ENCODE results near the gene DSCAM.
"Not testable (repeated sequence)": the region's sequence is repeated elsewhere in the genome, so short reads cannot be mapped to it uniquely, and the experiment has no call there.

DSCAM gene

DNA sequence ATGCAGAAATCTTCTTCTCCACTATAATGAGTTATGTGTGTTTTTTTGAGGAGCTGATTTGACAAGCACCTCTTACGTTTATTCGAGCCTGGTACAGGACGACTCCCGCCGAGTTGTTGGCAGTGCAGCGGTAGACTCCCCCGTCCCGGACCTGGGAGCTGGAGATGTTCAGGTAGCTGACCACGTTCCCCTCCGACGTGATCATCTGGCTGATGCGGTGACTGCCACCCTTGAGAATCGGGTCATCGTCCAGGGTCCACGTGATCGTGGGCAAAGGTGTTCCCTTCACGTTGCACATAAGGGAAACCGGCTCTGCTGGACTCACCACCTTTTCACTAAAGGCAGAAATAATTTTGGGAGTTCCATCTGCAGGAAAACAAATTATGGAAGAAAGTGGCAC is 507.9 kb downstream of the DSCAM start:
- no peak overlapping the region for H3K27ac ChIP-seq (ENCODE audit: low read length)
- H3K4me3 ChIP-seq (ENCODE audit: low read length in 2 of 2), result no peak overlapping the region
- no peaks in the 10 kb centered on the region for H3K27me3 ChIP-seq (ENCODE audit: control insufficient read depth in 1 of 2, insufficient read depth in 2 of 2, low read length in 2 of 2)
- H3K4me1 ChIP-seq (ENCODE audit: control insufficient read depth, insufficient read depth, low read length), result no peaks in the 10 kb centered on the region
- H3K36me3 ChIP-seq (ENCODE audit: control insufficient read depth in 2 of 2, insufficient read depth in 2 of 2, low read length in 2 of 2), result no peaks in the 10 kb centered on the region
- H3K9ac ChIP-seq (ENCODE audit: low read length in 2 of 2), result no peak overlapping the region
- H3K9me3 ChIP-seq (ENCODE audit: control insufficient read depth in 2 of 2, low read length in 2 of 2), result peaks cover 0 to under 1% of the 10 kb centered on the region in 2 donors

DNA sequence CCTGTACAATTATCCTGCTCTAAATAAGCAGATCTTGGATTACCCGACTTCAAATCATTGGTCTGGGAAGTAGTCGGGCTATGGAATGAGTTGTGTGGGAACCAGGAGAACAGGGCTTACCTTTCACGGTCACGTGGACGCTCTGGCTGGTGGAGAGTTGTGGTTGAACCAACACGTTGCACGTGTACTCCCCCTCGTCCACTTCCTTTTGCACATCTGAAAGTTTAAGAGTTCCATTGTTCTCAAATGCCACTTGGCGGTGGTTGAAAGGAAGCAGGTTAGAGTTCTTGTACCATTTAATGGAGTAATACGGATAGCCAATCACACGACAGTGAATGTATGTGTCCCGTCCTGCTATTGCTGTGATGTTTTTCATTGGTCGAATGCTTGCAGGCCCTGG is 509.0 kb downstream of the DSCAM start:
- peaks cover 0 to 3% of the 10 kb centered on the region in 2 donors for H3K9me3 ChIP-seq (ENCODE audit: control insufficient read depth in 2 of 2, low read length in 2 of 2)
- no peak overlapping the region for H3K4me3 ChIP-seq (ENCODE audit: low read length in 2 of 2)
- no peak overlapping the region for H3K9ac ChIP-seq (ENCODE audit: low read length in 2 of 2)
- H3K27ac ChIP-seq (ENCODE audit: low read length), result no peak overlapping the region
- H3K27me3 ChIP-seq (ENCODE audit: control insufficient read depth in 1 of 2, insufficient read depth in 2 of 2, low read length in 2 of 2), result no peaks in the 10 kb centered on the region
- no peaks in the 10 kb centered on the region for H3K36me3 ChIP-seq (ENCODE audit: control insufficient read depth in 2 of 2, insufficient read depth in 2 of 2, low read length in 2 of 2)
- no peaks in the 10 kb centered on the region for H3K4me1 ChIP-seq (ENCODE audit: control insufficient read depth, insufficient read depth, low read length)

DNA sequence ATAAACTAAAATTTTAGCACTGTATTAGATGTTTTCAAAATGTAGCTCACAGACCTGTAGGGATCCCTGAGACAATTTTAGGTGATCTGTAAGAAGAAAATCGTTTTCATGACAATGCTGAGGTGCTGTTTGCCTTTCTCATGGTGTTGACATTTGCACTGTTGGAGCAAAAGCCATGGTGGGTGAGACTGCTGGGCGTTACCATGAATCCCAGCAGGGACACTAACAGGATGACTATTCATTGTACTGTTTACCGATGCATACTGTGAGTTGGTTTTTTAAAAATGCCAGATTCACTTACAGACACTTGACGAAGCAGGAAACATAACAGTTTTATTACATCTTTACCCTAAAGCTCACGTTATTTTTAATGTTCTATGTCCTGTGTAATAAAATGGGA is 511.3 kb downstream of the DSCAM start:
- H3K36me3 ChIP-seq (ENCODE audit: control insufficient read depth in 2 of 2, insufficient read depth in 2 of 2, low read length in 2 of 2), result no peaks in the 10 kb centered on the region
- H3K9me3 ChIP-seq (ENCODE audit: control insufficient read depth in 2 of 2, low read length in 2 of 2), result peaks cover 0 to 3% of the 10 kb centered on the region in 2 donors
- no peak overlapping the region for H3K27ac ChIP-seq (ENCODE audit: low read length)
- H3K9ac ChIP-seq (ENCODE audit: low read length in 2 of 2), result no peak overlapping the region
- no peaks in the 10 kb centered on the region for H3K27me3 ChIP-seq (ENCODE audit: control insufficient read depth in 1 of 2, insufficient read depth in 2 of 2, low read length in 2 of 2)
- H3K4me1 ChIP-seq (ENCODE audit: control insufficient read depth, insufficient read depth, low read length), result no peaks in the 10 kb centered on the region
- H3K4me3 ChIP-seq (ENCODE audit: low read length in 2 of 2), result no peak overlapping the region

DNA sequence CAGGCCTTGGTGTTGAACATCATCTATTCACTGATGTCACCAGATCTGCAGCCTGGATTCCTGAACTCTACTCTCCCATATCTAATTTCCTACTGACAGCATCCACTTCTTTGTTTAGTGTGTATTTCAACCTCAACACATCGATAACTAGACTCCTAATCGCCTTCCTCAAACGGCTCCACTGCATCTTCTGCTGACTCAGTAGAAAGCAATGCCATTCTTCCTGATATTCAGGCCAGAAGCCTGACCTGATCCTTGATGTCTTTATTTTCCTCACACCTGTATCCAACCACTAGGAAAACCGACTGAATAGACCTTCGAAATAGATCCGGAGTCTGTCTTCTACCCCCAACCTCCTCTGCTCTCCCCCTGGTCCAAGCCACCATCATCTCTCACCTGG is 512.8 kb downstream of the DSCAM start:
- Histone ChIP-seq H3K9me3 (ENCODE audit: control insufficient read depth in 2 of 2, low read length in 2 of 2) (peaks cover 0 to 3% of the 10 kb centered on the region in 2 donors), H3K9ac (ENCODE audit: low read length in 2 of 2) (no peak overlapping the region)

DNA sequence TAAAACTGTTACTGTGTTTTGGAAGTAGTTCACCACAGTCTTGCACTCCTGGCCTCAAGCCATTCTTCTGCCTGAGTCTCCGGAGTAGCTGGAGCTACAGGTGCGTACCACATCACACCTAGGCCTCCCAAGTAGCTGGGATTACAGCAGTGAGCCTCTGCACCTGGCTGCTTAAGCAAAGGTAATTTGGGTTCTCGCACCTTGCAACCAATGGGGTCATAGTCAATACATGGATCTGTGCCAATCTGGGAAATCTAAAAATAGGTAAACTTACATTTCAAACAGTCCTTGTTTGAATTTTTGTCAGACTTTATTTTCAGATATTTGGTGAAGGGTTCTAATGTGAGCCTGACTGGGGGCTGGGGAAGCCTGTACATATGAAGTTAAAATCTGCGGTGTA is 513.2 kb downstream of the DSCAM start:
- Histone ChIP-seq H3K4me1 (ENCODE audit: control insufficient read depth, insufficient read depth, low read length) (no peaks in the 10 kb centered on the region), H3K36me3 (ENCODE audit: control insufficient read depth in 2 of 2, insufficient read depth in 2 of 2, low read length in 2 of 2) (no peaks in the 10 kb centered on the region), H3K4me3 (ENCODE audit: low read length in 2 of 2) (no peak overlapping the region), H3K27me3 (ENCODE audit: control insufficient read depth in 1 of 2, insufficient read depth in 2 of 2, low read length in 2 of 2) (no peaks in the 10 kb centered on the region), H3K27ac (ENCODE audit: low read length) (no peak overlapping the region), H3K9ac (ENCODE audit: low read length in 2 of 2) (no peak overlapping the region), H3K9me3 (ENCODE audit: control insufficient read depth in 2 of 2, low read length in 2 of 2) (peaks cover 0 to 3% of the 10 kb centered on the region in 2 donors)

More for the DNA sequence above, 512.8 kb downstream of the DSCAM start:
- Histone ChIP-seq H3K27me3 (ENCODE audit: control insufficient read depth in 1 of 2, insufficient read depth in 2 of 2, low read length in 2 of 2) (no peaks in the 10 kb centered on the region), H3K27ac (ENCODE audit: low read length) (no peak overlapping the region), H3K4me1 (ENCODE audit: control insufficient read depth, insufficient read depth, low read length) (no peaks in the 10 kb centered on the region), H3K4me3 (ENCODE audit: low read length in 2 of 2) (no peak overlapping the region), H3K36me3 (ENCODE audit: control insufficient read depth in 2 of 2, insufficient read depth in 2 of 2, low read length in 2 of 2) (no peaks in the 10 kb centered on the region)

DNA sequence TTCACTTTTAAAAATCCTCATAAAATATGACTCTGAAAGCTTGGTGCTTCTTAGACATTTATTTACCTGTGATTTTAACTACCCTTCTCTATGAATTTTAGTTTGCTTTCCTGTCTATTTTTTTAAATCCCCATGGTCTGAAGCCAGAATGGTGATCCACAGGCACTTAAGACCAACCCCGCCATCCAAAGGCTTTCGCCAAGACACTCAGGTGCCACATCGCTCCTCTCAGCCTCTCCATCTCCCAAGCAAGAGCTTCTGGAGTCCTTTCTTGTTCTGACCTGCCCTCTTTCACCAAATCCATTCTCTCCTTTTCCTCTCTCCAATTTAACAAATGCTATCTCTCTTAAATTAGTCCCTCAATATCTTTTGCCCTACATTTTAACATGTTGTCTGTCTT is 515.2 kb downstream of the DSCAM start:
- H3K27ac ChIP-seq (ENCODE audit: low read length), result no peak overlapping the region
- H3K9me3 ChIP-seq (ENCODE audit: control insufficient read depth in 2 of 2, low read length in 2 of 2), result peaks cover 0 to 3% of the 10 kb centered on the region in 2 donors
- no peaks in the 10 kb centered on the region for H3K4me1 ChIP-seq (ENCODE audit: control insufficient read depth, insufficient read depth, low read length)
- H3K4me3 ChIP-seq (ENCODE audit: low read length in 2 of 2), result no peak overlapping the region
- no peaks in the 10 kb centered on the region for H3K36me3 ChIP-seq (ENCODE audit: control insufficient read depth in 2 of 2, insufficient read depth in 2 of 2, low read length in 2 of 2)
- no peaks in the 10 kb centered on the region for H3K27me3 ChIP-seq (ENCODE audit: control insufficient read depth in 1 of 2, insufficient read depth in 2 of 2, low read length in 2 of 2)
- no peak overlapping the region for H3K9ac ChIP-seq (ENCODE audit: low read length in 2 of 2)

DNA sequence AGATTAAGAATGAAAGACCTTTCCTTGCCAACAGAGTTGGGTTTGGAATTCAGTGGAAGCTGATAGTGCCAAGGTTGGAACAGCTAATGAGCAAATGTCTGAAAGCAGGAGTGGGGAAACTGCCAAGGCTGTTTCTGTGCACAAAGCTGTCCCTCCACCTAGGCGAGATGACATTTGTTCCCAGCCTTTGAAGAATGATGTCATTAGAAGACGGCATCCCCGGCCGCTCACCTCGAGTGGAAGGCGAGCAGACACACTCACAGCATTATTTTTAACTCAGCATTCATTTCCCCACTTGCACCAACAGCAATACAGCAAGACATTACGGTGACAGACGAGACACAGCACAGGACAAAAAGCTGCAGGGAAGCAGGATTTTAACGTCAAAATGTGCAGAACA is 515.8 kb downstream of the DSCAM start:
- Histone ChIP-seq H3K36me3 (ENCODE audit: control insufficient read depth in 2 of 2, insufficient read depth in 2 of 2, low read length in 2 of 2) (no peaks in the 10 kb centered on the region), H3K9ac (ENCODE audit: low read length in 2 of 2) (no peak overlapping the region), H3K4me1 (ENCODE audit: control insufficient read depth, insufficient read depth, low read length) (no peaks in the 10 kb centered on the region), H3K27ac (ENCODE audit: low read length) (no peak overlapping the region), H3K9me3 (ENCODE audit: control insufficient read depth in 2 of 2, low read length in 2 of 2) (peaks cover 0 to 3% of the 10 kb centered on the region in 2 donors), H3K27me3 (ENCODE audit: control insufficient read depth in 1 of 2, insufficient read depth in 2 of 2, low read length in 2 of 2) (no peaks in the 10 kb centered on the region), H3K4me3 (ENCODE audit: low read length in 2 of 2) (no peak overlapping the region)

DNA sequence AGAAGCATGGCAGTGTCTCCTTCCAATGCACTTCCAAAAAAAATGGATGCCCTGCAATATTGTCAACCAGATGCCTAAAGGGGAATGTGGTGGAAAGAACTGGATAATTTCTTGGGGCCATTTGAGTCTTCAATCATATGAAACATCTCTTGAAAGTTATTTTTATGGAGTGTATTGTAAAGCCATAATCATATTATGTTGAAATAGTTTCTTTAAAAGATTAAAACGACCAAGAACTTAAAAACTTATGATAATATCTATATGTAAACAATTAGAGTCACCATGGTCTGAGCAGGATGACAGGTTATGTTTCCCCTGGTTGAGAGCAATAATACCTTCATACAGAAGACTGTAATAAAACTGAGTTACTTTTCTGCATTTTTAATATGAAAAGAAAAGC is 522.6 kb downstream of the DSCAM start:
- no peaks in the 10 kb centered on the region for H3K27me3 ChIP-seq (ENCODE audit: control insufficient read depth in 1 of 2, insufficient read depth in 2 of 2, low read length in 2 of 2)
- no peaks in the 10 kb centered on the region for H3K4me1 ChIP-seq (ENCODE audit: control insufficient read depth, insufficient read depth, low read length)
- no peak overlapping the region for H3K4me3 ChIP-seq (ENCODE audit: low read length in 2 of 2)
- no peak overlapping the region for H3K27ac ChIP-seq (ENCODE audit: low read length)
- H3K36me3 ChIP-seq (ENCODE audit: control insufficient read depth in 2 of 2, insufficient read depth in 2 of 2, low read length in 2 of 2), result no peaks in the 10 kb centered on the region
- H3K9me3 ChIP-seq (ENCODE audit: control insufficient read depth in 2 of 2, low read length in 2 of 2), result no peaks in the 10 kb centered on the region
- H3K9ac ChIP-seq (ENCODE audit: low read length in 2 of 2), result no peak overlapping the region

DNA sequence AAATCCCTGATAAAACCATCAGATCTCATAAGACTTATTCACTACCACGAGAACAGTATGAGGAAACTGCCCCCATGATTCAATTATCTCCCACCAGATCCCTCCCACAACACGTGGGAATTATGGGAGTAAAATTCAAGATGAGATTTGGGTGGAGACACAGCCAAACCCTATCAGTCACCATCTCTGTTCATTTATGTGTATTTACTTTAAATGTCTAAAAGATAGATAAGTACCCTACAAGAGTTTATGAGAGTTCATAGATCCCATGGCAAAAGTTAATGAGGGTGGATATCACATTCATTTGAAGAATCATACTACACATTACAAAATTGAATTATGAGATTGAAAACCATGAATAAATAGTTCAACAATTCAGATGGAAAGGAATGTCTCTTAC is 526.2 kb downstream of the DSCAM start:
- not testable (repeated sequence) for H3K4me3 ChIP-seq (ENCODE audit: low read length in 2 of 2); H3K27me3 ChIP-seq (ENCODE audit: control insufficient read depth in 1 of 2, insufficient read depth in 2 of 2, low read length in 2 of 2); H3K4me1 ChIP-seq (ENCODE audit: control insufficient read depth, insufficient read depth, low read length); H3K27ac ChIP-seq (ENCODE audit: low read length); H3K9me3 ChIP-seq (ENCODE audit: control insufficient read depth in 2 of 2, low read length in 2 of 2); H3K36me3 ChIP-seq (ENCODE audit: control insufficient read depth in 2 of 2, insufficient read depth in 2 of 2, low read length in 2 of 2); H3K9ac ChIP-seq (ENCODE audit: low read length in 2 of 2)

DNA sequence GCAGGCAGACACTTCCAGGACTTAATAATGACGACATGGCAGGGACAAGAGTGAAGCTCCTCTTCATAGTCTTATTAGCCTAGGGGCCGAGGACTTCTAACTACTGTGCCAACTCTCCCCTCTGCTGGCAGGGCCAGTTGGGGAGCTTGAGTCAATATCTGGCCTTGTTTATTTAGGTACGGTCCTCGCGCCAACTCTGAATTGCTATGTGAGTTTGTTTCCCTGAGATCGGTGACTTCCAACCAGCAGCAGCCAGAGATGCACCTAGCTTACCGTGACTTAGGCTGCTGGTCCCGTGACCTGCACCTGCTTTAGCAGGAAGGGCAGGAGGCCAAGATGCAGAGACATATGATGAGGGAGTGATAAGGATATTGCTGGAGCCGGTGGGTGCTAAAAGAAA is 528.6 kb downstream of the DSCAM start:
- H3K36me3 ChIP-seq (ENCODE audit: control insufficient read depth in 2 of 2, insufficient read depth in 2 of 2, low read length in 2 of 2), result no peaks in the 10 kb centered on the region
- H3K9ac ChIP-seq (ENCODE audit: low read length in 2 of 2), result no peak overlapping the region
- H3K27ac ChIP-seq (ENCODE audit: low read length), result no peak overlapping the region
- H3K27me3 ChIP-seq (ENCODE audit: control insufficient read depth in 1 of 2, insufficient read depth in 2 of 2, low read length in 2 of 2), result no peaks in the 10 kb centered on the region
- H3K4me3 ChIP-seq (ENCODE audit: low read length in 2 of 2), result no peak overlapping the region
- no peaks in the 10 kb centered on the region for H3K4me1 ChIP-seq (ENCODE audit: control insufficient read depth, insufficient read depth, low read length)
- H3K9me3 ChIP-seq (ENCODE audit: control insufficient read depth in 2 of 2, low read length in 2 of 2), result no peaks in the 10 kb centered on the region

DNA sequence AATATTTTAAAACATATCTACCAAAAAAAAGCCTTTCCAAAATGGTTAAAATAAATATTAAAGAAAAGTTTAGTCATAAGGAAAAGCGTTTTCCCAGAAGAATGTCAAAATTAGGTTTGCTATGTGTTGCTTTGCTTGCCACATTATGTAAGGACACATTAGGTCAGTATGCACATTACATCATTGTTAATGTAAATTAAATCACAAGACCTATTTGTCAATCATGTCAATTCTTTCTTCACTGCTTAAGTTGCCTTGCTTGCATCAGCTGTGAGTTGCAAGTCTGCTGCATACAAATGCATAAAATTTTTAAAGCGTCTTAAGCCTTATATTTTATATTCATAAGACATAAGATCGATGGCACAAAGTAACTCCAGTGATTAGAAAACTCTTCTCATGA is 530.9 kb downstream of the DSCAM start:
- Histone ChIP-seq H3K4me1 (ENCODE audit: control insufficient read depth, insufficient read depth, low read length) (no peaks in the 10 kb centered on the region), H3K27ac (ENCODE audit: low read length) (no peak overlapping the region), H3K4me3 (ENCODE audit: low read length in 2 of 2) (no peak overlapping the region), H3K36me3 (ENCODE audit: control insufficient read depth in 2 of 2, insufficient read depth in 2 of 2, low read length in 2 of 2) (no peaks in the 10 kb centered on the region), H3K27me3 (ENCODE audit: control insufficient read depth in 1 of 2, insufficient read depth in 2 of 2, low read length in 2 of 2) (no peaks in the 10 kb centered on the region), H3K9me3 (ENCODE audit: control insufficient read depth in 2 of 2, low read length in 2 of 2) (no peaks in the 10 kb centered on the region), H3K9ac (ENCODE audit: low read length in 2 of 2) (no peak overlapping the region)

DNA sequence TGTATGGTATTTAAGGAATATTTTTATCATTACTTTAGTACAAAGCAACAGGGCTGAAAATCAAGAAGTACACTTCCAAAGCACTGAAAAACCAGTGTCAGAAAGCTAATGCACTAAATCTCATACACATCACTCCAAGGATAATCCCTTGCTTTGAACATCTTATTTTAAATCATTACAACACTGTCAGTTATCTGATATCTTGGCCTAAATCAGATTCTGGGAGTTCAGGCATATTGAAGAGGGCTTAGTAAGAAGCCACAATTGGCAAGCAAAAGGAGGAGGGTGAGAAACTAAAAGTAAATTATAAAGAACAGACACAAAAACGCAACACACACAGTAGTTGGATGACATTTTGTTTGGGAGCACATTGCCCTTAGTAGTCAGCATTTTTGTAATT is 531.3 kb downstream of the DSCAM start:
- H3K4me1 ChIP-seq (ENCODE audit: control insufficient read depth, insufficient read depth, low read length), result no peaks in the 10 kb centered on the region
- no peaks in the 10 kb centered on the region for H3K27me3 ChIP-seq (ENCODE audit: control insufficient read depth in 1 of 2, insufficient read depth in 2 of 2, low read length in 2 of 2)
- H3K4me3 ChIP-seq (ENCODE audit: low read length in 2 of 2), result no peak overlapping the region
- H3K9ac ChIP-seq (ENCODE audit: low read length in 2 of 2), result no peak overlapping the region
- no peaks in the 10 kb centered on the region for H3K9me3 ChIP-seq (ENCODE audit: control insufficient read depth in 2 of 2, low read length in 2 of 2)
- no peak overlapping the region for H3K27ac ChIP-seq (ENCODE audit: low read length)
- H3K36me3 ChIP-seq (ENCODE audit: control insufficient read depth in 2 of 2, insufficient read depth in 2 of 2, low read length in 2 of 2), result no peaks in the 10 kb centered on the region
